Esophagus mucosa (tissue), 1 donor: Measurements from ENCODE around the gene TBCA. TPM values are rescaled to one million over a fixed set of nuclear protein-coding genes. Genes with fewer than 3 reads are reported as not detected.
"Not testable (repeated sequence)": the region's sequence is repeated elsewhere in the genome, so short reads cannot be mapped to it uniquely, and the experiment has no call there.

Source experiments
- ATAC-seq: fragments of 200-7000 bp; cut with Tn5 transposase; one replicate; pipeline ENCODE4 v1.9.1; 2020
- total RNA-seq: library from RNA; stranded (reverse); gene quantifications from one replicate; pipeline ENCODE4 v1.2.4, GENCODE V29; 2023
- donor health status: DM: yes; HTN: yes; CAD: no.

Gene TBCA
- total RNA-seq, 1 donor from 2014 or later, result 132 TPM

- ATAC-seq, result no peak
These were observed 68.3 kb downstream of the TBCA start for GRCh38 chr5:77707791-77708190.

- ATAC-seq, result not testable (repeated sequence)
These were observed 76.6 kb downstream of the TBCA start for GRCh38 chr5:77699569-77699968.

- ATAC-seq, result no peak
These were observed 77.2 kb downstream of the TBCA start for GRCh38 chr5:77698920-77699319.

GRCh38 chr5:77697692-77698091 lies 78.4 kb downstream of the TBCA start:
- no peak for ATAC-seq

- no peak for ATAC-seq
These were observed 80.0 kb downstream of the TBCA start for GRCh38 chr5:77696120-77696519.

GRCh38 chr5:77693913-77694312 lies 82.2 kb downstream of the TBCA start:
- no peak for ATAC-seq

- no peak for ATAC-seq
These were observed 92.9 kb downstream of the TBCA start for GRCh38 chr5:77683171-77683732.

- ATAC-seq, result no peak
These were observed 105.6 kb downstream of the TBCA start for GRCh38 chr5:77670526-77670925.

GRCh38 chr5:77669677-77670076 lies 106.5 kb downstream of the TBCA start:
- no peak for ATAC-seq

GRCh38 chr5:77663090-77663863 lies 112.9 kb downstream of the TBCA start:
- ATAC-seq, result no peak

- no peak for ATAC-seq
These were observed 113.5 kb downstream of the TBCA start for GRCh38 chr5:77662635-77663034.

- ATAC-seq, result no peak
These were observed 117.5 kb downstream of the TBCA start for GRCh38 chr5:77658662-77659061.

GRCh38 chr5:77651343-77651742 lies 124.8 kb downstream of the TBCA start:
- no peak for ATAC-seq

GRCh38 chr5:77650686-77651085 lies 125.5 kb downstream of the TBCA start:
- ATAC-seq, result no peak

- no peak for ATAC-seq
These were observed 126.4 kb downstream of the TBCA start for GRCh38 chr5:77649776-77650175.

- no peak for ATAC-seq
These were observed 130.0 kb downstream of the TBCA start for GRCh38 chr5:77645995-77646639.

GRCh38 chr5:77645158-77645994 lies 130.8 kb downstream of the TBCA start:
- ATAC-seq, result peak; percentile 46

- no peak for ATAC-seq
These were observed 131.6 kb downstream of the TBCA start for GRCh38 chr5:77644371-77645157.

GRCh38 chr5:77643654-77644370 lies 132.3 kb downstream of the TBCA start:
- no peak for ATAC-seq

- no peak for ATAC-seq
These were observed 133.1 kb downstream of the TBCA start for GRCh38 chr5:77642738-77643653.
